ENCODE measurements around the gene ODF2. TPM values are rescaled to one million over a fixed set of nuclear protein-coding genes. Genes with fewer than 3 reads are reported as not detected.
"Not testable (repeated sequence)": the region's sequence is repeated elsewhere in the genome, so short reads cannot be mapped to it uniquely, and the experiment has no call there.

The ODF2 gene
- total RNA-seq, 1 donor from 2014 or later, result 16.0 TPM

GRCh38 chr9:128423356-128423755 is 32.5 kb upstream of the ODF2 start:
- DNase-seq (ENCODE audit: low read depth), result not testable (repeated sequence)

GRCh38 chr9:128424268-128424780 is 31.5 kb upstream of the ODF2 start:
- no peak for DNase-seq (ENCODE audit: low read depth)

- DNase-seq (ENCODE audit: low read depth), result no peak
Observed at GRCh38 chr9:128428644-128429512, 26.9 kb upstream of the ODF2 start.

GRCh38 chr9:128429513-128430086 is 26.2 kb upstream of the ODF2 start:
- DNase-seq (ENCODE audit: low read depth), result no peak

- DNase-seq (ENCODE audit: low read depth), result no peak
Observed at GRCh38 chr9:128431207-128431606, 24.6 kb upstream of the ODF2 start.

GRCh38 chr9:128434340-128434739 is 21.5 kb upstream of the ODF2 start:
- DNase-seq (ENCODE audit: low read depth), result no peak

- no peak for DNase-seq (ENCODE audit: low read depth)
Observed at GRCh38 chr9:128435611-128436010, 20.2 kb upstream of the ODF2 start.

GRCh38 chr9:128438343-128439109 is 17.3 kb upstream of the ODF2 start:
- peak; percentile 77 for DNase-seq (ENCODE audit: low read depth)

GRCh38 chr9:128439273-128439672 is 16.5 kb upstream of the ODF2 start:
- DNase-seq (ENCODE audit: low read depth), result no peak

GRCh38 chr9:128442150-128442549 is 13.7 kb upstream of the ODF2 start:
- no peak for DNase-seq (ENCODE audit: low read depth)

GRCh38 chr9:128446505-128446904 is 9.3 kb upstream of the ODF2 start:
- not testable (repeated sequence) for DNase-seq (ENCODE audit: low read depth)

- no peak for DNase-seq (ENCODE audit: low read depth)
Observed at GRCh38 chr9:128448746-128449145, 7.1 kb upstream of the ODF2 start.

- no peak for DNase-seq (ENCODE audit: low read depth)
Observed at GRCh38 chr9:128454991-128455390, 815 bp upstream of the ODF2 start.

GRCh38 chr9:128456613-128457061 is 831 bp downstream of the ODF2 start:
- DNase-seq (ENCODE audit: low read depth), result peak; percentile 72

- DNase-seq (ENCODE audit: low read depth), result no peak
Observed at GRCh38 chr9:128457207-128457606, 1.4 kb downstream of the ODF2 start.

- no peak for DNase-seq (ENCODE audit: low read depth)
Observed at GRCh38 chr9:128459011-128459410, 3.2 kb downstream of the ODF2 start.

GRCh38 chr9:128469070-128469469 is 13.3 kb downstream of the ODF2 start:
- DNase-seq (ENCODE audit: low read depth), result no peak

- DNase-seq (ENCODE audit: low read depth), result peak; percentile 67
Observed at GRCh38 chr9:128470560-128470959, 14.8 kb downstream of the ODF2 start.

GRCh38 chr9:128473104-128473503 is 17.3 kb downstream of the ODF2 start:
- no peak for DNase-seq (ENCODE audit: low read depth)

GRCh38 chr9:128475867-128476266 is 20.1 kb downstream of the ODF2 start:
- no peak for DNase-seq (ENCODE audit: low read depth)

GRCh38 chr9:128479262-128479661 is 23.5 kb downstream of the ODF2 start:
- DNase-seq (ENCODE audit: low read depth), result no peak

- no peak for DNase-seq (ENCODE audit: low read depth)
Observed at GRCh38 chr9:128481561-128481960, 25.8 kb downstream of the ODF2 start.
